Nephron progenitor cell (in vitro differentiated cells): Measurements from ENCODE around the gene CCDC69.
"Not testable (repeated sequence)": the region's sequence is repeated elsewhere in the genome, so short reads cannot be mapped to it uniquely, and the experiment has no call there.

ENCODE experiments used
- DNase-seq: peaks from one replicate; pipeline ENCODE4 v3.0.0; 2021
- H3K27ac Mint-ChIP-seq: 2 replicates; pipeline ENCODE4 v1.8.0; 2021; ENCODE audit warnings: mild to moderate bottlenecking, moderate library complexity, mixed read lengths
- H3K27me3 Mint-ChIP-seq: 2 replicates; pipeline ENCODE4 v1.8.0; 2021; ENCODE audit warnings: mild to moderate bottlenecking, low read depth, mixed read lengths; ENCODE audit not compliant: poor library complexity
- H3K36me3 Mint-ChIP-seq: 2 replicates; pipeline ENCODE4 v1.8.0; 2021; ENCODE audit warnings: low read depth, mixed read lengths
- H3K4me1 Mint-ChIP-seq: 2 replicates; pipeline ENCODE4 v1.8.0; 2021; ENCODE audit warnings: mixed read lengths
- H3K4me3 Mint-ChIP-seq: 2 replicates; pipeline ENCODE4 v1.8.0; 2021; ENCODE audit warnings: mild to moderate bottlenecking, moderate library complexity, mixed read lengths
- H3K9me3 Mint-ChIP-seq: 2 replicates; pipeline ENCODE4 v1.8.0; 2021; ENCODE audit warnings: mild to moderate bottlenecking, moderate library complexity, mixed read lengths
- CTCF ChIP-seq: fragments of 200-600 bp; sonication (generic); IDR thresholded peaks from 2 replicates; pipeline ENCODE4 v1.5.0; 2021; ENCODE audit warnings: antibody characterized with exemption

Gene CCDC69

GRCh38 chr5:151236888-151237287 is 13.0 kb upstream of the CCDC69 start:
- Mint-ChIP-seq H3K36me3 (no peaks in the 10 kb centered on the region), H3K4me1 (peaks cover 38% of the 10 kb centered on the region)
- no peak for TF ChIP-seq CTCF

GRCh38 chr5:151235239-151235571 is 11.3 kb upstream of the CCDC69 start:
- not testable (repeated sequence) for H3K27ac Mint-ChIP-seq, DNase-seq, H3K4me3 Mint-ChIP-seq, H3K36me3 Mint-ChIP-seq, H3K27me3 Mint-ChIP-seq, H3K9me3 Mint-ChIP-seq
- H3K4me1 Mint-ChIP-seq, result peaks cover 33% of the 10 kb centered on the region

More at GRCh38 chr5:151236888-151237287, 13.0 kb upstream of the CCDC69 start:
- Mint-ChIP-seq H3K27me3 (peaks cover 9% of the 10 kb centered on the region), H3K4me3 (no peak overlapping the region), H3K27ac (no peak overlapping the region), H3K9me3 (peaks cover 17% of the 10 kb centered on the region)
- no peak for DNase-seq

GRCh38 chr5:151234476-151235238 is 10.8 kb upstream of the CCDC69 start:
- H3K36me3 Mint-ChIP-seq, result no peaks in the 10 kb centered on the region
- no peak for TF ChIP-seq CTCF
- no peak overlapping the region for H3K27ac Mint-ChIP-seq
- peaks cover 11% of the 10 kb centered on the region for H3K27me3 Mint-ChIP-seq
- peaks cover 33% of the 10 kb centered on the region for H3K4me1 Mint-ChIP-seq
- H3K9me3 Mint-ChIP-seq, result no peaks in the 10 kb centered on the region
- no peak for DNase-seq
- H3K4me3 Mint-ChIP-seq, result no peak overlapping the region

- Mint-ChIP-seq H3K36me3 (no peaks in the 10 kb centered on the region), H3K27ac (no peak overlapping the region), H3K27me3 (peaks cover 15% of the 10 kb centered on the region), H3K4me3 (no peak overlapping the region), H3K4me1 (peaks cover 25% of the 10 kb centered on the region), H3K9me3 (no peaks in the 10 kb centered on the region)
- no peak for TF ChIP-seq CTCF
- no peak for DNase-seq
Observed at GRCh38 chr5:151233616-151234085, 9.8 kb upstream of the CCDC69 start.

GRCh38 chr5:151231359-151231758 is 7.5 kb upstream of the CCDC69 start:
- Mint-ChIP-seq H3K36me3 (no peaks in the 10 kb centered on the region), H3K27ac (no peak overlapping the region), H3K4me1 (peaks cover 14% of the 10 kb centered on the region), H3K9me3 (no peaks in the 10 kb centered on the region), H3K27me3 (peaks cover 21% of the 10 kb centered on the region), H3K4me3 (no peak overlapping the region)
- no peak for DNase-seq
- no peak for TF ChIP-seq CTCF

- TF ChIP-seq CTCF, result no peak
Observed at GRCh38 chr5:151230048-151230680, 6.3 kb upstream of the CCDC69 start.

More at GRCh38 chr5:151230048-151230680, 6.3 kb upstream of the CCDC69 start:
- H3K27me3 Mint-ChIP-seq, result peaks cover 24% of the 10 kb centered on the region
- H3K9me3 Mint-ChIP-seq, result no peaks in the 10 kb centered on the region
- DNase-seq, result no peak
- peaks cover 14% of the 10 kb centered on the region for H3K4me1 Mint-ChIP-seq
- H3K27ac Mint-ChIP-seq, result no peak overlapping the region
- H3K4me3 Mint-ChIP-seq, result no peak overlapping the region
- H3K36me3 Mint-ChIP-seq, result no peaks in the 10 kb centered on the region
